Measurements from ENCODE around the gene RADIL.

The RADIL gene

GRCh38 chr7:4883372-4884144, at the start of gene RADIL:
Gene RADIL (minus strand): TSS chr7:4883716. CDS start chr7:4878139, 5,577 bp downstream.
- H3K9me3 ChIP-seq (ENCODE audit: control insufficient read depth in 1 of 2, low read length in 2 of 2): no peaks in the 10 kb centered on the region
- H3K27ac ChIP-seq (ENCODE audit: low read length): peak within 1 kb of the TSS; percentile 49
- H3K36me3 ChIP-seq (ENCODE audit: control insufficient read depth in 1 of 2, insufficient read depth in 2 of 2, low read length in 2 of 2): no peaks in the 10 kb centered on the region
- peaks cover 0 to 15% of the 10 kb centered on the region in 2 donors for H3K4me1 ChIP-seq (ENCODE audit: control insufficient read depth in 1 of 2, insufficient read depth in 2 of 2, low read length in 2 of 2)
- peaks cover 6% of the 10 kb centered on the region for H3K27me3 ChIP-seq (ENCODE audit: low read depth, low read length)
- H3K4me3 ChIP-seq (ENCODE audit: low read depth in 1 of 2, low read length in 2 of 2): peak within 1 kb of the TSS; percentile 30 to 70

- Histone ChIP-seq H3K4me1 (ENCODE audit: control insufficient read depth in 1 of 2, insufficient read depth in 2 of 2, low read length in 2 of 2) (no peaks in the 10 kb centered on the region), H3K27ac (ENCODE audit: low read length) (no peak overlapping the region), H3K4me3 (ENCODE audit: low read depth in 1 of 2, low read length in 2 of 2) (no peak overlapping the region), H3K36me3 (ENCODE audit: control insufficient read depth in 1 of 2, insufficient read depth in 2 of 2, low read length in 2 of 2) (no peaks in the 10 kb centered on the region), H3K9me3 (ENCODE audit: control insufficient read depth in 1 of 2, low read length in 2 of 2) (no peaks in the 10 kb centered on the region), H3K27me3 (ENCODE audit: low read depth, low read length) (no peaks in the 10 kb centered on the region)
Measured at GRCh38 chr7:4931943-4932342, 48.4 kb upstream of the RADIL start.

DNA sequence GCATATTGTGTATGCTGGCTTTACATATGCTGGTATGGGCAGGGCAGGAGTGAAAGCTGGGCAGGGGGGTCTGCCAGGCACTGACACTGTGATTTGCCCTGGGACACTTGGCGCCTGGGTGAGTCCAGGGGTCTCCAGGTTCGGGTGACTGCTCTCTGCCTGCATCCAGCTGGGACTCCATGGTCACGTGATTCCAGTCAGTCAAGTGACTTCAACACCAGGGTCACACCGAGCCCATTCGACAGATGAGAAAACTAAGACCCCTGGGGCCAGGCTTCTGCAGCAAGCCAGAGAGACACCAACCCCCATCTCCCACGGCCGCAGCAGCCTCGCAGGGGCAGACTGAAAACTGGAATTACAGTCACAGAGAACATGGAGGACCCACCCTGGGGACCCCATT, 45.5 kb upstream of the RADIL start:
- H3K4me1 ChIP-seq (ENCODE audit: control insufficient read depth in 1 of 2, insufficient read depth in 2 of 2, low read length in 2 of 2): no peaks in the 10 kb centered on the region
- H3K36me3 ChIP-seq (ENCODE audit: control insufficient read depth in 1 of 2, insufficient read depth in 2 of 2, low read length in 2 of 2): no peaks in the 10 kb centered on the region
- H3K4me3 ChIP-seq (ENCODE audit: low read depth in 1 of 2, low read length in 2 of 2): no peak overlapping the region
- H3K27ac ChIP-seq (ENCODE audit: low read length): no peak overlapping the region
- H3K27me3 ChIP-seq (ENCODE audit: low read depth, low read length): no peaks in the 10 kb centered on the region
- H3K9me3 ChIP-seq (ENCODE audit: control insufficient read depth in 1 of 2, low read length in 2 of 2): no peaks in the 10 kb centered on the region

- Histone ChIP-seq H3K9me3 (ENCODE audit: control insufficient read depth in 1 of 2, low read length in 2 of 2) (no peaks in the 10 kb centered on the region), H3K36me3 (ENCODE audit: control insufficient read depth in 1 of 2, insufficient read depth in 2 of 2, low read length in 2 of 2) (no peaks in the 10 kb centered on the region), H3K27ac (ENCODE audit: low read length) (no peak overlapping the region), H3K27me3 (ENCODE audit: low read depth, low read length) (no peaks in the 10 kb centered on the region), H3K4me1 (ENCODE audit: control insufficient read depth in 1 of 2, insufficient read depth in 2 of 2, low read length in 2 of 2) (no peaks in the 10 kb centered on the region), H3K4me3 (ENCODE audit: low read depth in 1 of 2, low read length in 2 of 2) (no peak overlapping the region)
Measured at GRCh38 chr7:4928445-4928844, 44.9 kb upstream of the RADIL start.

GRCh38 chr7:4919969-4920766, 36.7 kb upstream of the RADIL start:
- peaks cover 0 to 5% of the 10 kb centered on the region in 2 donors for H3K9me3 ChIP-seq (ENCODE audit: control insufficient read depth in 1 of 2, low read length in 2 of 2)
- no peaks in the 10 kb centered on the region for H3K4me1 ChIP-seq (ENCODE audit: control insufficient read depth in 1 of 2, insufficient read depth in 2 of 2, low read length in 2 of 2)
- H3K36me3 ChIP-seq (ENCODE audit: control insufficient read depth in 1 of 2, insufficient read depth in 2 of 2, low read length in 2 of 2): no peaks in the 10 kb centered on the region
- no peak overlapping the region for H3K4me3 ChIP-seq (ENCODE audit: low read depth in 1 of 2, low read length in 2 of 2)
- H3K27ac ChIP-seq (ENCODE audit: low read length): no peak overlapping the region
- no peaks in the 10 kb centered on the region for H3K27me3 ChIP-seq (ENCODE audit: low read depth, low read length)

GRCh38 chr7:4916113-4916512, 32.6 kb upstream of the RADIL start:
- Histone ChIP-seq H3K9me3 (ENCODE audit: control insufficient read depth in 1 of 2, low read length in 2 of 2) (peaks cover 0 to 5% of the 10 kb centered on the region in 2 donors), H3K4me3 (ENCODE audit: low read depth in 1 of 2, low read length in 2 of 2) (no peak overlapping the region), H3K27ac (ENCODE audit: low read length) (no peak overlapping the region)

DNA sequence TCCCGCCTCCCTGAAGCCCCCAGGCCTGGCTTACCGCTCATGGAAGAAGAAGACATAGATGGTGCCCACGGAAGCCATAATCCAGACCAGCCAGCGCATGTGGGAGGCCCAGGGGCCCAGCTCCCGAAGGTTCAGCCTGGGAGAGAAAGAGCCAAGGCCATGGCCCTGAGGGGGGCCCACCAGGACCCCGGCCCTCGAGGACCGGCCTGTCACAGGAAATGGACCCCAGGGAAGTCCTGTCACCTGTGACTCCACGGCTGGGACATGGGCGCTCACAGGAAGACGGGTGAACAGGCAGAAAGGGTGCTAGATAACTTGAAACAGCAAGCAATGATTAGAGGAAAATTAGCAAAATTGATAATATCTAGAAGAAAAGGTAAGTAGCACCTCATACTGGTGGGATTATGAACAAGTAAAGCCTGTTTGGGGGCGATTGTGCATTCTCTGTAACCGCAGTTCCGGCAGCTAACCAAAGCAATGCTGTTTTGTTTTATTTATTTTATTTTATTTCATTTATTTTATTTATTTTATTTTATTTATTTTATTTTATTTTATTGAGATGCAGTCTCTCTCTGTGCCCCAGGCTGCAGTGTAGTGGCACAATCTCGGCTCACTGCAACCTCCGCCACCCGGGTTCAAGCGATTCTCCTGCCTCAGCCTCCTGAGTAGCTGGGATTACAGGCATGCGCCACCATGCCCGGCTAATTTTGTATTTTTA, 27.8 kb upstream of the RADIL start:
- Histone ChIP-seq H3K27ac (ENCODE audit: low read length) (no peak overlapping the region), H3K36me3 (ENCODE audit: control insufficient read depth in 1 of 2, insufficient read depth in 2 of 2, low read length in 2 of 2) (no peaks in the 10 kb centered on the region), H3K27me3 (ENCODE audit: low read depth, low read length) (no peaks in the 10 kb centered on the region), H3K4me3 (ENCODE audit: low read depth in 1 of 2, low read length in 2 of 2) (no peak overlapping the region), H3K9me3 (ENCODE audit: control insufficient read depth in 1 of 2, low read length in 2 of 2) (peaks cover 0 to 4% of the 10 kb centered on the region in 2 donors), H3K4me1 (ENCODE audit: control insufficient read depth in 1 of 2, insufficient read depth in 2 of 2, low read length in 2 of 2) (no peaks in the 10 kb centered on the region)

More at GRCh38 chr7:4916113-4916512, 32.6 kb upstream of the RADIL start:
- H3K4me1 ChIP-seq (ENCODE audit: control insufficient read depth in 1 of 2, insufficient read depth in 2 of 2, low read length in 2 of 2): no peaks in the 10 kb centered on the region
- H3K36me3 ChIP-seq (ENCODE audit: control insufficient read depth in 1 of 2, insufficient read depth in 2 of 2, low read length in 2 of 2): no peaks in the 10 kb centered on the region
- no peaks in the 10 kb centered on the region for H3K27me3 ChIP-seq (ENCODE audit: low read depth, low read length)

DNA sequence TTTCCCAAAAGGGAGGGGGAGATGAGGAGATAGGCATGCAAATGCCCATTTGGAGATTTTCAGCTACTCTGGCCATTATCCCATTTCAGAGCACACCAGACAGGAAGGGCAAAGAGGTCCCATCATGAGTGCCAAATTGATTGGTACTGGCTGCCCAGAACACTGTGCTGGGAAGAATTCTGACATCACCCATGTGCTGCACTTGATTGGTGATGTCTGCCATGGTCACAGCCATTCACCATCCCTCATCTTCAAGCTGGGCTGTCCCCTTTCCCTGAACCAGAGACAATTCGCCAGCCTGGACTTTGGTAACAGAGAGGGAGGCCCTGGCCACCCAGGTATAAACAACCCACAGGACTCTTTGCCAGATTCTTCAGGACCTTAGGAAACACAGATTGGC, 23.2 kb upstream of the RADIL start:
- Histone ChIP-seq H3K9me3 (ENCODE audit: control insufficient read depth in 1 of 2, low read length in 2 of 2) (peaks cover 0 to 4% of the 10 kb centered on the region in 2 donors), H3K4me3 (ENCODE audit: low read depth in 1 of 2, low read length in 2 of 2) (no peak overlapping the region), H3K36me3 (ENCODE audit: control insufficient read depth in 1 of 2, insufficient read depth in 2 of 2, low read length in 2 of 2) (no peaks in the 10 kb centered on the region), H3K4me1 (ENCODE audit: control insufficient read depth in 1 of 2, insufficient read depth in 2 of 2, low read length in 2 of 2) (no peaks in the 10 kb centered on the region), H3K27me3 (ENCODE audit: low read depth, low read length) (no peaks in the 10 kb centered on the region), H3K27ac (ENCODE audit: low read length) (no peak overlapping the region)

- H3K27ac ChIP-seq (ENCODE audit: low read length): no peak overlapping the region
- no peaks in the 10 kb centered on the region for H3K36me3 ChIP-seq (ENCODE audit: control insufficient read depth in 1 of 2, insufficient read depth in 2 of 2, low read length in 2 of 2)
- H3K9me3 ChIP-seq (ENCODE audit: control insufficient read depth in 1 of 2, low read length in 2 of 2): peaks cover 0 to 4% of the 10 kb centered on the region in 2 donors
- H3K4me3 ChIP-seq (ENCODE audit: low read depth in 1 of 2, low read length in 2 of 2): no peak overlapping the region
- no peaks in the 10 kb centered on the region for H3K27me3 ChIP-seq (ENCODE audit: low read depth, low read length)
- H3K4me1 ChIP-seq (ENCODE audit: control insufficient read depth in 1 of 2, insufficient read depth in 2 of 2, low read length in 2 of 2): no peaks in the 10 kb centered on the region
Measured at GRCh38 chr7:4905171-4905570, 21.7 kb upstream of the RADIL start.

GRCh38 chr7:4904346-4904745, 20.8 kb upstream of the RADIL start:
- H3K9me3 ChIP-seq (ENCODE audit: control insufficient read depth in 1 of 2, low read length in 2 of 2): peaks cover 0 to 4% of the 10 kb centered on the region in 2 donors

DNA sequence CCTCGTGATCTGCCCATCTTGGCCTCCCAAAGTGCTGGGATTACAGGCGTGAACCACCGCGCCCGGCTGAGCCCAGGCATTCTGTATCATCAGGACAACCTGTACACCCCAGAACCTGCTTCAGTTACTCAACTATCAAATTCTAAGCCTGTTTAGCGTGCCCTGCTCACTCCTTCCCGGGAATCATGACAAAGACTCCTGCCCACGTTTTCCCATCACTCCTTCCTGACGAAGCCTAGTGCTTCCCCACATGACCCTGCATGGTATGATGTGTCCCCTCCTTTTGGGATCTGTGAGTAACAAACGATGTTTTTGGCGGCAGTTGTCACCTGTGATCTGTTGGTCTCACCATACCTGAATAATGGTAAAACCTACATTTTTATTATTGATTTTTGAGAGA, 12.2 kb upstream of the RADIL start:
- Histone ChIP-seq H3K27me3 (ENCODE audit: low read depth, low read length) (no peaks in the 10 kb centered on the region), H3K9me3 (ENCODE audit: control insufficient read depth in 1 of 2, low read length in 2 of 2) (peaks cover 0 to 6% of the 10 kb centered on the region in 2 donors), H3K36me3 (ENCODE audit: control insufficient read depth in 1 of 2, insufficient read depth in 2 of 2, low read length in 2 of 2) (no peaks in the 10 kb centered on the region), H3K4me1 (ENCODE audit: control insufficient read depth in 1 of 2, insufficient read depth in 2 of 2, low read length in 2 of 2) (no peaks in the 10 kb centered on the region), H3K27ac (ENCODE audit: low read length) (no peak overlapping the region), H3K4me3 (ENCODE audit: low read depth in 1 of 2, low read length in 2 of 2) (no peak overlapping the region)

More at GRCh38 chr7:4904346-4904745, 20.8 kb upstream of the RADIL start:
- Histone ChIP-seq H3K27me3 (ENCODE audit: low read depth, low read length) (no peaks in the 10 kb centered on the region), H3K27ac (ENCODE audit: low read length) (no peak overlapping the region), H3K4me3 (ENCODE audit: low read depth in 1 of 2, low read length in 2 of 2) (no peak overlapping the region), H3K36me3 (ENCODE audit: control insufficient read depth in 1 of 2, insufficient read depth in 2 of 2, low read length in 2 of 2) (no peaks in the 10 kb centered on the region), H3K4me1 (ENCODE audit: control insufficient read depth in 1 of 2, insufficient read depth in 2 of 2, low read length in 2 of 2) (no peaks in the 10 kb centered on the region)

All from muscle layer of duodenum (tissue), 2 donors.